HG03064 (cell line): Measurements from ENCODE around the gene TMEM255B.
"Not testable (repeated sequence)": the region's sequence is repeated elsewhere in the genome, so short reads cannot be mapped to it uniquely, and the experiment has no call there.

Source experiments
- ATAC-seq: cut with Tn5 transposase; IDR thresholded peaks from one replicate; pipeline ENCODE4 v1.9.1; 2021; ENCODE audit warnings: low read depth; ENCODE audit not compliant: unreplicated experiment

TMEM255B gene

DNA sequence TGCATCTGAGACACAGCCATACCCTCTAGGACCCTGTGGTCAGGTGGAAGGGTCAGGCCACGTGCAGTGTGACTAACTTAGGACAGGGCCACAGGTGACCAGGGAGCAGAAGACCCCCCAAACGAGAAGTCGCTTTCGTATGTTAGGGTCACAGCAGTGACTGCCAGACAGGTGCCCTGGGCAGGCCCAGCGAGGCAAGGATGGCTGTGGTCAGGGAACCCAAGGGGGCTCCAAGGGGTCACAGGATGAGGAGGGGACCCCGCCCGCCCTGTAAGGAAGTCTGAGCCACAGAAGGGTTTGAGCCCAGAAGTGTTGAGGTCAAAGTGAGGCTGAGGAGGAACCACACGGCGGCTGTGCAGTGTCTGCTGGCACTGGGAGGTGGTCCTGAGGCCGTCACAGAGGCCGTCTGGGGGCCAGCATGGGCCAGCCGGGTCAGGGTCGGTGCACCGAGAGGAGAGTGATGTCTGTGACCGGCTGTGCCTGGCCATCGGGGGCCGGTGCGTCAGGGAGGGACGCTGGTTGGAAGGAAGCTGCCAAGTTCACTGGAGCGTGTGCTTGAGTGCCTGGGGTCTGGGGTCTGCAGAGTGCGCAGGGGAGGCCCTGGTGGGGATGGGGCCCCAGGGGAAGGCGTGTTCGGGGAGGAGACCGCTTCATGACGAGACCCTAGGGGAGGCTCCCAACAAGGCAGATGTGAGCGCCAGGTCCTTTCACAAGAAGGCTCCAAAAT is 24.8 kb upstream of the TMEM255B start:
- no peak for ATAC-seq

DNA sequence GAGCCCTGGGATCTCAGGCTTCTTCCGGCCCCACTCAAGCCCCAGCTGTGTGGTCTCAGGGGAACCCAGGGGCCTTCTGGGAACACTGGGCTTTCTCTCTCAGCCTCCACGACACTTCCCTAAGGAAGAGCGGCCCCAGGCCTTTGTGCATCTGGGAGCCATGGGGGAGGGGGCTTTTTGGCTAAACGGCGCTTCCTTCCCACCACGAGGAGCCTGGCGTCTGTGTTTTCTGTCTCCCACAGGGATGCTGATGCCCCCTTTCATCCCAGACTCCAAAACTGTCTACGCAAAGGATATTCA is 24.2 kb upstream of the TMEM255B start:
- ATAC-seq: no peak

DNA sequence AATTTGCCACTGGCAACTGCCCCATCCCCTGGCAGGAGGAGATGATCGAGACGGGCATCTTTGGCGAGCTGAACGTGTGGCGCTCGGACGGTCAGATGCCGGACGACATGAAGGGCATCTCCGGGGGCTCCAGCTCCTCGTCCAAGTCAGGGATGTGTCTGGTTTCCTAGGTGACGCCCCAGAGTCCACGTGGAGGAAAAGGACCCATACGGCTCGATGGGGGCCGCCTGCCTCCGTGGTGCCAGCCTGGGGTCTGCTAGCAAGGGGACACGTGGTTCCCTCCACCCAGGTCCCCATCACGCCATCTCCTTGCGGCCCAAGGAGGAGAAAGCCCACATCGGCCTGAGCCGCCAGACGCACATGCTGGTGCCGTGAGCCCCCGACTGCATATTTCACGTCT is 23.8 kb upstream of the TMEM255B start:
- ATAC-seq: no peak

DNA sequence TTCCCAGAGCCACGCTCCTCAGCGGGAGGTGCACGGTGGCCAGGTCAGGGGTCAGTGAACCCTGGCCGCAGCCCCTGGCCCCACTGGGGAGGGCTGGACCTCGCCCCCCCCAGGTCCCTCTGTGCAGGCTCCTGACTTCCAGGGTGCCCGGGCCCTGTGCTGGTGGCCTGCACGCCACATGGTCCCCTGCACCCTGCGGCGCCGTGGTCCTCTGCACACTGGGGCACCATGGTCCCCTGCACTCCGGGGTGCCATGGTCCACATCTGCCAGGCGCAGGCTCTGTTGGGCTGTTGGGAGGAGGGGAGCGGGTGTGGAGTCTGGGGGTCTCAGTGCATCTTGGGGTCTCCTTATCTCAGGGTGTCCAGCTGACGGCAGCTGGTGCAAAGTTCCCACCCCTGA is 23.3 kb upstream of the TMEM255B start:
- no peak for ATAC-seq

DNA sequence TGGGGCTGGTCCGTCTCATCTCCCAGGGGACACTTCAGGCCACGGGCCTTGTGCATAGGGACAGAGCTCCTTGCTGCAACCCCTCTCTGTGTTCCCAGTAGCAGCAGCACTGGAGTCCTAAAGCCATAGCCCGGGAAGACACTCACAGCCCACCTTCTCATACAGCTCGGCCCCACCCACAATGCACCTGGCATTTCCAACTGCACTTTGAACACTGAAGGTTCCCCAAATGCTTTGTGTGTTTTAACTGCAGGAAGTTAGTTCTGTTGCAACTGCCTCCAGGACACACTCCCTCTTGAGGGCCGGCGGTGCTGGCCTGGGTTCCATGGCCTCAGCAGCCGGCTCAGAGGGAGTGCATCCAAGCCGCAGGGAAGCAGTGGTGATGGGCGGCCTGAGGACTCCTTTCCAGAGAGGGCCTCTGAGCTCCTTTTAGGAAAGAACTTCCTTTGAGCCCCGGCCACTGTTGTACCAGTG is 22.7 kb upstream of the TMEM255B start:
- no peak for ATAC-seq

DNA sequence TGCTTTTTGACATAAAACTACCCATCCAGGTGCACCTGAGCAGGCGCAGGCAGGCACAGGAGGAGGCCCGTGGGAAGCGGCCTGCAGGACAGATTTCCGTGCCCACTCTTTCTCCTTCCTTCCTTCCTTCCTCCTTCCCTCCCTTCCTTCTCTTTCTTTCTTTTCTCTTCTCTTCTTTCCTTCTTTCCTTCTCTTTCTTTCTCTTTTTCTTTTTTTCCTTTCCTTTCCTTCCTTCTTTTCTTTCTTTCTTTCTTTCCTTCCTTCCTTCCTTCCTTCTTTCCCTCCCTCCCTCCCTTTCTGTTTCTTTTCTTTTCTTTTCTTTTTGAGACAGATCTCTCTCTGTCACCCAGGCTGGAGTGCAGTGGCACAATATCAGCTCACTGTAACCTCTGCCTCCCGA is 21.2 kb upstream of the TMEM255B start:
- ATAC-seq: no peak

DNA sequence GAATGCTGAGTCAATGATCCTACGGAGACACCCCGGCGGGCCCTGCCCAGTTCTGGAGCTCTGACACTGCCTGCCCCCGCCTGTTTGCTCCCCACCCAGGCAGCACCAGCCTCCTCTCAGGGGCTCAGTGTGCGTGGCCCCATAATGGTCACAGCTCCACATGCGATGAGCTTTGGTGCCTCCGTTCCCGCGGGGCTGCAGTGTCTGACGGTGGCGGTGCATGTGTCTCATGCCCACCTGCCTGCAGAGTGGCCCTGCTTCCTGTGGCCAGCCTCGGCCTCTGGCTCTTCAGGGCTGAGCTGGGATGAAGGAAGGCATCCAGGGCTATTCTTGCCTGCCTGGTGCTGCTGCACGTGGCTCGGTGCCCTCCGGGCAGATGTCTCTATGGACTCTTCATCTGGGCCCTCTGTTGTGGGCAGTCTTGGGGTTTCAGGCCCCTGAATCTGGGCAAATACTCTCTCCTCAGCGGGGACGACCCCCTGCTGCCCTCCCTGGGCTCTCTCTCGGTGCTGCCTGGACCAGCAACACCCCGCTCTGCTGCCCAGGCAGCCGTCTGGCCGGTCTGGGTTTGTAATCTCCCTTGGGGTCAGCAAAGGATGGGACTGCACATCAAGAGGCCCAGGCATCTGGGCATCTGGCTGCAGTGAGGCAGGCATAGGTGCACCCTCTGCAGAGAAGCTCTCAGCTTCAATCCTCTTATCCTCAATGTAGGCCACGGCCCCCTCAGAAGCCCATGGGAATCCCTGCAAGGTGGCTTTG is 19.3 kb upstream of the TMEM255B start:
- no peak for ATAC-seq

DNA sequence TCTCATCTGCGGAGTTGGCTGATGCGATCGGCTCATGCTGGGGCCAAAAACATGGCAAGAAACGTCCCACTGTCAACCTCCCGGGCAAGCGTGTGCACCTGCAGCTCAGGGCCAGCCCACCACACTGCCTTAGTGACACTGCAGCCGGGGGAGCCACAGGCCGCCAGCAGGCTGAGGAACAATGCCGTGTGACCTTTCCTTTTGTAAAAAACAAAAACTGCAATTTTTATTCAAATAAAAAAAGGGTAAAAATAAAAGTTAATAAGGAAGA is 18.8 kb upstream of the TMEM255B start:
- no peak for ATAC-seq

DNA sequence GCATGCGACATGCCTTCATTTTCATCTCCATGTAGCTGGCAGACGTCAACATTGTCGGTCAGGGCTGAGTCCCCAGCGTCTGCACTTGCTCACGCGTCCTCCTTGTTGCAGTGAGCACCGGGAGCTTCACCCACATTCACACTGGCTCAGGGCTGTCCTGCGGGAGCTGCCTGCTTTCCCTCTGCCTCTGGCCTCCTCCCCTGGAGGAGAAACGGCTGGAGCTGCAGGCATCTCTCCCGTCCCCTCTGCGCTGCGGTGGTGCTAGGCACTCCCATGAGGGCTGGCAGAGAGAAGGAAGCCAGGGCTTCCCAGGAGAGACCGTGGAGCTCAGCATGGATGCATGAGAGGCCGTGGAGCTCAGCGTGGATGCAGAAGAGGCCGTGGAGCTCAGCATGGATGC is 18.4 kb upstream of the TMEM255B start:
- no peak for ATAC-seq

DNA sequence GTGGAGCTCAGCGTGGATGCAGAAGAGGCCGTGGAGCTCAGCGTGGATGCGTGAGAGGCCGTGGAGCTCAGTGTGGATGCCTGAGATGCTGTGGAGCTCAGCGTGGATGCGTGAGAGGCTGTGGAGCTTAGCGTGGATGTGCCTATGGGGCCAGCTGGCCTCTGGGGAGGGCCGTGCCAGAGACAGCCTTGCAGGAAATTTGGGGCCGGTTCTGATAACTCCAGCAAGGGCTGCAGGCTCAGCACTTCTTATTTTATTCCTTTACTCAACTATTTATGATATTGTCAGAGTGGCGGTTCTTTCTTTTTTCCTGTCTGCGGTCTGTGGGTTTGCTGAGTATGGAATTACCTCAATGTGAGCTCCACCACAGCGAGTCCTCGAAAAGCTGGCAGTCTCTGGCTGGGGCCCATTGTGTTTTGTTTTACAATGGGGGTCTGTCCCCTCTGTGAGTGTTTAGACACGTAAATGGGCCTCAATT is 17.8 kb upstream of the TMEM255B start:
- no peak for ATAC-seq

DNA sequence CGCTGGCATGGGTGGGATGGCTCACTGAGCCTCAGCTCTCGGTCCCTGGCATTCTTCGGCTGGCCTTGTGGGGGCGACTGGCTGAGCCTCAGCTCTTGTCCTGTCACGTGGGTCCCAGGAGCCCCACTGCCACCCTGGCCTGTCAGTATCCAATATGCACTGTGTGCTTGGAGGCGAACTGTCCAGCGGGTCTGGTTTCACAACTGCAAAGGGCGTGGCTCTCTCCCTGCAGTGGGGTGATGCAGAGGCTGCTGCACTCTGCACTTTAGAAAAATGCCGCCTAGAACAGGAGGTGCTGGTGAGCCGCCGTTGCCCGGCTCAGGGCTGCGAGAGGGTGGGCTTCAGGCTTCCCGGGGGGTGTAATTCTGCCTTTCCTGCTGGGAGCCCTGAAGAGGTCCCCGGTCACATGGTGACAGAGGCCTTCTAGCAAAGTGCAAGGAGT is 17.0 kb upstream of the TMEM255B start:
- no peak for ATAC-seq

DNA sequence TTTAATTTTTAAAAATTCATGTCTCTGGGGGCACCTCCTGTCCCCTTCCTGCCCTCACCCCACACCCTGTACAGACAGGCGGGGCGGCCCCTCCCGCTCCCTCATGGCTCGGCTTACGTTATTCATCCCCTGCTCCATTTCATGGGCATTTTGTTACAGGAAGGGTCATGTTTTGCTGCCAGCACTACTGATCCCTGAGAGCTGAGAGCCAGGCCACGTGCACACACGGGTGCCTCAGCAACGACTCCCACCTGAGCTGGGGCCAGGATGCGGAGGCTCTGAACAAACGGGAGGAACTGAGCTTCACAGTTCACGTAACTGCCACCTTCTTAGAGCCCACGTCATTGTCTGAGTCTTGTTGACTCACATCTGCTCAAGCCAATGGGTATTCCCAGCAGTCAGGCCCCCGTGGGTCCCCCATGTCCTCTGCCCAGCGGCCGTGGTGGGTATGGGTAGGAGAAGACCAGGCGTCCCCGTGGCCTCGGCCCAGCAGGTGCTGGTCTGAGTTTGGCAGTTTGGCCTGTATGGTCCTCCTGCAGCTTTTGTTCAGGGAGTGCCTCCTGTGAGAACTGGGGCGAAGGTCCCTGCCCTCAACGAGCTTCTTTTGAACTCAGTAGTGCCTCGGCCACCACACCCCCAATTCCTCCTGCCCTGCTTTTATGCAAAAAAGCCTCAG is 16.4 kb upstream of the TMEM255B start:
- ATAC-seq: no peak

DNA sequence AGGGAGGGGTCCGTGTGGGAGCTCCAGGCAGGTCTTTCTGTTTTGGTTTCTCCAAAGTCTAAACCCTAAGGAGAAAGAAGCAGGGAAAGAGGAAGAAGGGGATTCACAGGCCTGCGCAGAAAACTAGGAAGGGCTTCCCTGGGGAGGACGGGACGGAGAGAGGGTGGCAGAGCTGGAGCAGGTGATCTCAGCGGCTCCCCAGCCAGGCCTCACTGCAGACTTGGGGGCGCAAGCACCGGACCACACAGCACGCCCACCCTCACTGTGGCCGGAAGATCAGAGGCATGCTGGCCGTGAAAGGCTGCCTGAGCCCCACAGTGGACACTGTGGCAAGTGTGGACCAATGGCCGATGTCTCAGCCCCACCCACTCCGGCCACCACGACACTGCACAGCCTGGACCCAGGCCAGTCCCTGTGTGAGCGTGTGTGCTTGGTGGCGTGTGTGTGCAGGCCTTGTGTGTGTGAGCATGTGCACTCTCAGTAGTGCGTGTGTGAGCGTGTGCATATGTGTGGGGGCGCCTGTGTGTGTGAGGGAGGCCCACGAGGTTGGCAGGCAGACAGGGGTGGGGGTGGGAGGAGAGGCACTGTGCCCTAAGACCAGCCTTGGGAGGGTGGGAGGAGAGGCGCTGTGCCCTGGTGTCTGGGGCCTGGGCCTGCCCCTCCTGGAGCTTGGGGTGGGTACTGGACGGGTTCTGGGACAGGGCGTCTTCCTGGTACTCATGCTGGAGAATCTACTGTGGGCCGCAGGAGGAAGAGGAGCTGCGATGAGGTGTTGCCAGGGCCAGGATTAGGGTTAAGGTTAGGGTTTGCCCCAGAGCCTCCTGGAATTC is 15.4 kb upstream of the TMEM255B start:
- no peak for ATAC-seq

DNA sequence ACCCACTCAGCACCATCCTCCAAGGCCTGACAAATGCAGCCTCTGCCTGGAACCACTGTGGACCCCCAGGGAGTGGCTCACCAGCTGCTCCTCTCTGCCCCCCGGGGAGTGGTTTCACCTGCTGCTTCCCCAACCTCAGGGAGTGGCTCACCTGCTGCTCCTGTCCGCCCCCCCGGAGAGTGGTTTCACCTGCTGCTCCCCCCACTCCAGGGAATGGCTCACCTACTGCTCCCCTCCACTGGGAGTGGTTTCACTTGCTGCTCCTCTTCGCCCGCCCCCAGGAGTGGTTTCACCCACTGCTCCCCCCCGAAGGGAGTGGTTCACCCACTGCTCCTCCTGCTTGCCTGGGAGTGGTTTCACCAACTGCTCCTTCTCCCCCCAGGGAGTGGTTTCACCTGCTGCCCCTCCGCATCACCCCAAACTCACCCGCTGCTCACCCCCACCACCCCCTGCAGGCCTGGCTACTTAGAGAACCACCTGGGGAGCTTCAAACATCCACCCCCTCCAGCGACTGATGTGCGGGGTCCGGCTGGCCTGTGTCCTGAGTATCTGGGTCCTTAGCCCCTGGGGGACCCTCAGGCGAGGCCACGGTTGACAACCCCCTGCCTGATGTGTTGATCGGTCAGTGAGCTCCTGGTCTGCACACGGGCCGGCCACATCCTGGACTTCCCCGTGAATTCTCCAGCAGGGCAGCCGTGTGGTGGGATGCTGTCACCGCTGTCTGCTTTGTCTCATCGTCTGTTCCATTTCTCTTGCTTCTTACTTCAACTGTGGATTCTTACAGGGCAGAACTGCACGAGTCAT is 14.6 kb upstream of the TMEM255B start:
- ATAC-seq: no peak

DNA sequence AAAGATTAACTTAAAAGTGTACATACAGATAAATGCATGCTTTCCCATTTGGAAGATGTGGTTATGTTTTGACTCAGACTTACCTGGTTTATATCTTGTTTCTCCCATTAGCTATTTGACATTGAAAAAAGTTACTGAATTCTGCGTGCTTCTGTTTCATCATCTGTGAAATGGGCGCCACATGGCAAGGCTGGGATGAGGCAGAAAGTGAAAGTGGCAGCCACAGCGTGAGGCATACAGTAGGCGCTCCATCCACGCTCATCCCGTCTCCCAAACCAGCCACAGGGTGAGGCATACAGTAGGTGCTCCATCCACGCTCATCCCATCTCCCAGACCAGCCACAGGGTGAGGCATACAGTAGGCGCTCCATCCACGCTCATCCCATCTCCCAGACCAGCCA is 14.0 kb upstream of the TMEM255B start:
- no peak for ATAC-seq

DNA sequence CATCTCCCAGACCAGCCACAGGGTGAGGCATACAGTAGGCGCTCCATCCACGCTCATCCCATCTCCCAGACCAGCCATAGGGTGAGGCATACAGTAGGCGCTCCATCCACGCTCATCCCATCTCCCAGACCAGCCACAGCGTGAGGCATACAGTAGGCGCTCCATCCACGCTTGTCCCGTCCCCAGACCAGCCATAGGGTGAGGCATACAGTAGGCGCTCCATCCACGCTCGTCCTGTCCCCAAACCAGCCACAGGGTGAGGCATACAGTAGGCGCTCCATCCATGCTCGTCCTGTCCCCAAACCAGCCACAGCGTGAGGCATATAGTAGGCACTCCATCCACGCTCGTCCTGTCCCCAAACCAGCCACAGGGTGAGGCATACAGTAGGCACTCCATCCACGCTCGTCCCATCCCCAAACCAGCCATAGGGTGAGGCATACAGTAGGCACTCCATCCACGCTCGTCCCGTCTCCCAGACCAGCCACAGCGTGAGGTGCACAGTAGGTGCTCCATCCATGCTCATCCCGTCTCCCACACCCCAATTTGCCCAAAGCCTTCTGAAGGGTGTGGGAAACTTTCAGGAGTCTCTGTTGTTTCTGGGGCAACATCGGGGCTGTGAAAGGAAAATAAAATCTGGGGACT is 13.4 kb upstream of the TMEM255B start:
- not testable (repeated sequence) for ATAC-seq

DNA sequence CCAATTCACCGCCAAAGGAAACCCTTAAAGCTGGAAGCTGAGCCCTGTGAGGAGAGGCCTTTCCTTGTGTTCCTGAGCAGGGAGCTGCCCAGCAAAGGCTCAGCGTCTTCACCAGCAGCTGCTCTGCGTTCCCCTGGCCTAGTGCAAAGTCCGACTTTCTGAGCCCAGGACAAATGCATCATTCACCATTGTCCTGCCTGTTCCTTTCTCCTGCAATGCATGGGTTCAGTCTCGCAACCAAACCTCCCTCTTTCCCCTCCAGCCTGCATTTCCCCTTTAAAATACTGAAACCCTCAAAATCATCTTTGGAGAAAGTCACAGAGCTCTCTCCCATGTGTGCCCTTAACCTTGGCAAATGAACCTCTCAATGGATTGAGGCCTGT is 12.9 kb upstream of the TMEM255B start:
- ATAC-seq: no peak

DNA sequence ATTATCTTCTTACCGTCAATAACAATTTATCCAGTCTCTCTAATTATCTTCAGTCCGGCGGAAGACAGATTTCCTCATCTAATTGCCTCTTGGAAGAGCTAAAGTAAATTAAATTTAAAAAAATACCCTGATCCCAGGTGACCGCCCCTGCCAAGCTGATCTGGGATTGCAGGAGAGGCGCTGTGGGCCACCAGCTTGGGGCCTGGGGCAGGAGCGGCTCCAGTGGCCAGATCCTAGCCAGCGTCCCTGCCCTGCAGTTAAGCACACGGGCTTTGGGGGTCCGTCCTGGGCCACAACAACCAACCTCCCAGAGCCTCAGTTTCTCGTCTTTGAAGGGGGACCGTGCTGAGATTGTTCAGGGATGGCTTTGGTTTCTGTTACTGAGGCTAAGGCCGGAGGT is 12.4 kb upstream of the TMEM255B start:
- ATAC-seq: no peak

DNA sequence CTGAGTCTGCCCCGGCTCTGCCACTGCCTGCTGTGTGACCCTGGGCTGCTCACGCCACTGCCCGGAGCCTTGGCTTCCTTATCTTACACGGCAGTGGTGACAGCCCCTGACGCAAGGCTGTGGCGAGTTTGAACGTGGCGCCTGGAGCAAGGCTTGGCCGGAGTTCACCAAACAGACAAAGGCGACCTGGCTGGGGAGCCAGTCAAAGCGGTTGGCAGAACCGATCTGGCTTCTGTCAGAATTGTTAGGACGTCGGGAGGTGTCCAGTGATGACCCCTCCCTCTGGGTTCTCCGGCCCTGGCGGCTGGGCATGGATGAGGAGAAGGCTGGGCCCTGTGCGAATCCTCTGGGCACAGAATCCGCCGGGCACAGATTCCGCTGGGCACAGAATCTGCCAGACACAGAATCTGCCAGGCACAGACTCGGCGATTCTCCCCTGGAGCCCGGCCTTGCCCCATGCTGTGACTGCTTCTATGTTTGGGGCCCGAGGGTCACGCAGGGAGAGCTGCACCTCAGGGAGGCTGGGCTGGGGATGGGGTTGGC is 11.7 kb upstream of the TMEM255B start:
- ATAC-seq: no peak
